Measurements from ENCODE around the gene EMC7.

- no peak for TF ChIP-seq CTCF (IDR thresholded peaks at IDR 0.05)
- TF ChIP-seq HMGXB4 (CRISPR knock-in tag; IDR thresholded peaks at IDR 0.05): no peak
Measured at GRCh38 chr15:34070003-34070402, 31.7 kb downstream of the EMC7 start.

Measured in WTC11 (cell line).